ENCODE results near the gene SPP1. TPM values are rescaled to one million over a fixed set of nuclear protein-coding genes. Genes with fewer than 3 reads are reported as not detected.

Gene SPP1
- total RNA-seq, 1 donor from 2014 or later, result 6.5 TPM

DNA sequence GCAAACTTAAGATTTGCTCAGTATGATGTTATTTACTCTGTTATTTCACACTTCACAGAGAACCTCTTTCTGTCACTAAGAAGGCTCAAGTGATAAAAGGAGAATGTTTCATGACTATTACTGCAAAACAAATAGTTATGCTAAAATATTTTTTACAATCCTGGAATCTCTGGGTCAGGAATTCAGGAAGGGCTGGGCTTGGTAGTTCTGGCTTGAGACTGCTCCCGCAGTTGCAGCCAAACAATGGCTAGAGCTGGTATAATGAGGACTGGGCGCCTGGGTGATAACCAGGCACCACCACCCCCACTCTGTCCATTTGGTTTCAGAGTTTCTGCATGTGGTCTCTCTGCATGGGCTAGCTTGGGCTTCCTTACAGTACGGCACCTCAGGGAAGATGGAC, 28.7 kb upstream of the SPP1 start:
- Mint-ChIP-seq H3K36me3 (ENCODE audit: unreplicated experiment) (no peaks in the 10 kb centered on the region), H3K4me3 (ENCODE audit: unreplicated experiment) (no peak overlapping the region), H3K9me3 (ENCODE audit: unreplicated experiment) (no peaks in the 10 kb centered on the region), H3K4me1 (ENCODE audit: unreplicated experiment) (peaks cover 6% of the 10 kb centered on the region), H3K27ac (ENCODE audit: unreplicated experiment) (no peak overlapping the region), H3K27me3 (ENCODE audit: unreplicated experiment) (peaks cover 3% of the 10 kb centered on the region)
- TF ChIP-seq, protein P1, sequence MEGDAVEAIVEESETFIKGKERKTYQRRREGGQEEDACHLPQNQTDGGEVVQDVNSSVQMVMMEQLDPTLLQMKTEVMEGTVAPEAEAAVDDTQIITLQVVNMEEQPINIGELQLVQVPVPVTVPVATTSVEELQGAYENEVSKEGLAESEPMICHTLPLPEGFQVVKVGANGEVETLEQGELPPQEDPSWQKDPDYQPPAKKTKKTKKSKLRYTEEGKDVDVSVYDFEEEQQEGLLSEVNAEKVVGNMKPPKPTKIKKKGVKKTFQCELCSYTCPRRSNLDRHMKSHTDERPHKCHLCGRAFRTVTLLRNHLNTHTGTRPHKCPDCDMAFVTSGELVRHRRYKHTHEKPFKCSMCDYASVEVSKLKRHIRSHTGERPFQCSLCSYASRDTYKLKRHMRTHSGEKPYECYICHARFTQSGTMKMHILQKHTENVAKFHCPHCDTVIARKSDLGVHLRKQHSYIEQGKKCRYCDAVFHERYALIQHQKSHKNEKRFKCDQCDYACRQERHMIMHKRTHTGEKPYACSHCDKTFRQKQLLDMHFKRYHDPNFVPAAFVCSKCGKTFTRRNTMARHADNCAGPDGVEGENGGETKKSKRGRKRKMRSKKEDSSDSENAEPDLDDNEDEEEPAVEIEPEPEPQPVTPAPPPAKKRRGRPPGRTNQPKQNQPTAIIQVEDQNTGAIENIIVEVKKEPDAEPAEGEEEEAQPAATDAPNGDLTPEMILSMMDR (IDR thresholded peaks at IDR 0.05), result no peak
- no peak for DNase-seq (ENCODE audit: extremely low spot score, unreplicated experiment)

DNA sequence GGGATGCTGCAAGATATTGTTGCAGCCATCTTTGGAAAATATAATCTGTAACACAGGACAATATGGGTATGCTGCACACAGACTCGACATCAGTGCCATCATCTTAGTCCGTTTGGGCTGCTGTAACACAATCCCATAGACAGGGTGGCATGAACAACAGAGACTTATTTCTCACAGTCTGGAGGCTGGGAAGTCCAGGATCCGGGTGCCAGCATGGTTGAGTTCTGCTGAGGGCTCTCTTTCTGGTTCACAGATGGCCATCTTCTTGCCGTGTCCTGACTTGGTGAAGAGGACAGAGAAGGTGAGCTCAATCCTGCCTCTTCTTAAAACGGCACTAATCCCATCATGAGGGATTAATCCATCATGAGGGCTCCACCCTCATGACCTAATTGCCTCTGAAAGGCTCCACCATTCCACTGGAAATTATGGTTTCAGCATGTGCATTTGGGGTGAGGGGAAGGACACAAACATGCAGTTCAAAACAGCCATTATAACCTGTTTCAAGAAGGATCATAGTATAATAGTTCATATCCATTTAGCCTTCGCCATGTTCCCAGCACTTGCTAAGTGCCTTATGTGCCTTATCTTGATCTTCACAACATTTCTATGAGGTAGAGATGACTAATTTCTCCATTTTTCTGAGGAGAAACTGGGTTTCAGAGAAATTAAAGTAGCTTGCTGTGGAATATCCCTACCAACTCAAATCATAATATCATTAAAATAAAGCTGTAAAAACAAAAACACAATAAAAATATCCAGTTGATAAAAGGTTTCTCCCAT, 27.9 kb upstream of the SPP1 start:
- Mint-ChIP-seq H3K4me3 (ENCODE audit: unreplicated experiment) (no peak overlapping the region), H3K27me3 (ENCODE audit: unreplicated experiment) (peaks cover 3% of the 10 kb centered on the region), H3K9me3 (ENCODE audit: unreplicated experiment) (no peaks in the 10 kb centered on the region), H3K27ac (ENCODE audit: unreplicated experiment) (no peak overlapping the region), H3K36me3 (ENCODE audit: unreplicated experiment) (no peaks in the 10 kb centered on the region), H3K4me1 (ENCODE audit: unreplicated experiment) (peaks cover 6% of the 10 kb centered on the region)
- TF ChIP-seq, protein P1 (IDR thresholded peaks at IDR 0.05), result no peak
- no peak for DNase-seq (ENCODE audit: extremely low spot score, unreplicated experiment)

DNA sequence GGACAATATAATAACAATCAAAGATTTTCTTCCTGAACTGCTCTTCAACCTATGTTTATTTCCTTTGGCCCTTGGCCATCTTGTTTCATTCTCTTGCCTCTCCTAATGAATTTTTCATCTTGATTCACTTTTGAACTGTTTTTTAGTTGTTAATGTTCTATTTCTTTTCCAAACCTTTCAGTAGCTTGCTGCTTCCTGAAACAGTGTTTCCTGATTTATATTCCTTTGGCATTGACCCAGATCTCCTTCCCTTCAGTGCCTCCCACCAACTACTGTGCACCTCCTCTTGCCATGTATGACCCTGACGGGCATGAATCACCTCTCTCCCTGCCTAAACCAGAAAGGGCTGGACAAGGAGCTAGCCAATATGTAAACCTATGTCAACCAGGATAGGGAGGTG, 25.6 kb upstream of the SPP1 start:
- Mint-ChIP-seq H3K36me3 (ENCODE audit: unreplicated experiment) (no peaks in the 10 kb centered on the region), H3K4me3 (ENCODE audit: unreplicated experiment) (no peak overlapping the region), H3K27ac (ENCODE audit: unreplicated experiment) (no peak overlapping the region), H3K9me3 (ENCODE audit: unreplicated experiment) (no peaks in the 10 kb centered on the region), H3K4me1 (ENCODE audit: unreplicated experiment) (peaks cover 11% of the 10 kb centered on the region), H3K27me3 (ENCODE audit: unreplicated experiment) (peaks cover 3% of the 10 kb centered on the region)
- no peak for DNase-seq (ENCODE audit: extremely low spot score, unreplicated experiment)
- TF ChIP-seq, protein P1 (IDR thresholded peaks at IDR 0.05), result no peak

DNA sequence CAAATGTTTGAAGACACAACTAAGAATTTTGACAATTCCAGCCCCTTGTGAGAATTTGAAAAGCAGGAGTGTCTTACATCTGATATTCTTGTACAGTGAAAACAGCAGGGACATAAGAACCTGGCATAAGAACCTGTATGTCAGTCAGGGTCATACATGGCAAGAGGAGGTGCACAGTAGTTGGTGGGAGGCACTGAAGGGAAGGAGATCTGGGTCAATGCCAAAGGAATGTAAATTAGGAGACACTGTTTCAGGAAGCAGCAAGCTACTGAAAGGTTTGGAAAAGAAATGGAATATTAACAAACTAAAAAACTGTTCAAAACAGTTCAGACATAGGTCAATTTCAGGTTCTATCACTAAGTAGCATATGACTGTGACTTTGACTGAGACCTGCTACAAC, 25.0 kb upstream of the SPP1 start:
- H3K9me3 Mint-ChIP-seq (ENCODE audit: unreplicated experiment), result no peaks in the 10 kb centered on the region
- TF ChIP-seq, protein P1 (IDR thresholded peaks at IDR 0.05), result no peak
- DNase-seq (ENCODE audit: extremely low spot score, unreplicated experiment), result no peak
- H3K4me3 Mint-ChIP-seq (ENCODE audit: unreplicated experiment), result no peak overlapping the region
- H3K27ac Mint-ChIP-seq (ENCODE audit: unreplicated experiment), result no peak overlapping the region
- peaks cover 15% of the 10 kb centered on the region for H3K4me1 Mint-ChIP-seq (ENCODE audit: unreplicated experiment)
- H3K27me3 Mint-ChIP-seq (ENCODE audit: unreplicated experiment), result peaks cover 3% of the 10 kb centered on the region
- no peaks in the 10 kb centered on the region for H3K36me3 Mint-ChIP-seq (ENCODE audit: unreplicated experiment)

DNA sequence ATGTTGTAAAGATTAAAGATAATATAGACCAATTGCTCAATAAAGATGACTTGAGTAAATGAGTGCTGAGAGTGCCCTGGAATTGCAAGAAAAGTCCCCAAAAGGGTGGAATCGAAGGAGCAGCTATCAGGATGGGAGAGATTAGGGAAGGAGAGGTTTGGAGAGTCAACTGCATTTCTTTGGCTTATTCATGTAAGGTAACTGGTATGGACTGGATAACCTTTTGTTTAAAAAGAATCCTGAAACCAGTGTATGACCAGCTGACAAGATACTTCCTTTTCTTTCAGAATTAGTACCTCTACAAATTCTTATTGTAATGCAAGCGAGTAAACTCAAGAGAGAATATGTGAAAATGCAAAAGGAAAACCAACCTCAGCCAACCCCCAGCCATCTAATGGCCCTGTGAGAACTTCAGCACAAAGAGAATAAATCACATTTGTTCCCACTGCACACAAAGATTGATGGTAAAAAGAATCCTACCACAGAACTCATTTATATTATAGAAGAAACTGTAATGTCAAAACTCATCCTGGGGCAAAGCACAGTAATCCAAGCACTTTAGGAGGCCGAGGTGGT, 24.5 kb upstream of the SPP1 start:
- H3K27ac Mint-ChIP-seq (ENCODE audit: unreplicated experiment), result no peak overlapping the region
- H3K4me1 Mint-ChIP-seq (ENCODE audit: unreplicated experiment), result peaks cover 20% of the 10 kb centered on the region
- H3K4me3 Mint-ChIP-seq (ENCODE audit: unreplicated experiment), result no peak overlapping the region
- DNase-seq (ENCODE audit: extremely low spot score, unreplicated experiment), result no peak
- H3K9me3 Mint-ChIP-seq (ENCODE audit: unreplicated experiment), result no peaks in the 10 kb centered on the region
- TF ChIP-seq, protein P1 (IDR thresholded peaks at IDR 0.05), result no peak
- peaks cover 3% of the 10 kb centered on the region for H3K27me3 Mint-ChIP-seq (ENCODE audit: unreplicated experiment)
- no peaks in the 10 kb centered on the region for H3K36me3 Mint-ChIP-seq (ENCODE audit: unreplicated experiment)
